ENCODE data around the gene DHRSX.

The DHRSX gene

DNA sequence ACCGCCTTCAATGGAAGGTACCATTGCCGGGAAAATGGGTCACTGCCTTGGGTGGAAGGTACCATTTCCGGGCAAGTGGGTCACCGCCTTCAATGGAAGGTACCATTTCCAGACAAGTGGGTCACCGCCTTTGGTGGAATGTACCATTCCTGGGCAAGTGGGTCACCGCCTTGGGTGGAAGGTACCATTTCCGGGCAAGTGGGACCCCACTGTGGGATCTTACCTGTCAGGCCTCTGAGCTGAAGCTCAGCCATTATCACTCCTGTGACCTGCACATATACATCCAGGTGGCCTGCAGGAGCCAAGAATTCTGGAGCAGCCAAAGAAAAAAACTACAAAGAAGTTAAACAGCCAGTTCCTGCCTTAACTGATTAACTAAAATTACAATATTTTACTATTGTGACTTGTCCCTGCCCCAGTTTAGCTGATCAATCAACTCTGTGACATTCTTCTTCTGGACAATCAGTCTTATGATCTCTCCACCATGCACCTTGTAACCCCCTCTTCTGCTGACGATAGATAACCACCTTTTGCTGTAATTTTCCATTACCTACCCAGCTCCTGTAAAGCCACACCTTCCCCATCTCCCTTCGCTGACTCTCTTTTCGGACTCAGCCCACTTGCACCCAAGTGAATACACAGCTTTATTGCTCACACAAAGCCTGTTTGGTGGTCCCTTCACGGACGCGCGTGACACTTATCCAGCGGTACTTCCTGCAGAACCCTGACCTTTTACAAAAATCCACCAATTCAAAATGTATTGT is 313.2 kb downstream of the DHRSX start:
- no peak for DNase-seq

DNA sequence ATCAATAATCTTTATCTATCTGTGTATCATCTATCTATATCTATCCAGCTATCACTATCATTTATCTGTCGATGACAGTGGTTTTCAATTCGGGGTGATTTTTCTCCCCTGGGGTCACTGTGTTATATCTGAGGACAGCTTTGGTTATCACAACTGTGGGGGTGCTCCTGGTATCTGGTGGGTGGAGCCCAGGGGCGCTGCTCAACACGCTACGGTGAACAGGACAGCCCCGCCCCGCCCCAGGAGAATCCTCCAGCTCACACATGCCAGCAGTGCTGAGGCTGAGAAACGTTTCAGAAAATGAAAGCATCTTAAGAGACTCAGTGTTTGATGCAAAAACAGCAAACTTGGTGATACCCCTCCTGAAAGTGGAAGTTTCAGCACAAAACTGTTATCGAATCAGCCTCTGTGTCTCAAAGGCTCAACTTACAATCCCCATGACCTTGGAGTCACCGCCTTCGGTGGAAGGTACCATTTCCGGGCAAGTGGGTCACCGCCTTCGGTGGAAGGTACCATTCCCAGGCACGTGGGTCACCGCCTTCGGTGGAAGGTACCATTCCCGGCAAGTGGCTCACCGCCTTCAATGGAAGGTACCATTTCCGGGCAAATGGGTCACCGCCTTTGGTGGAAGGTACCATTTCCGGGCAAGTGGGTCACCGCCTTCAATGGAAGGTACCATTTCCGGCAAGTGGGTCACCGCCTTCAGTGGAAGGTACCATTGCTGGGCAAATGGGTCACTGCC is 315.3 kb downstream of the DHRSX start:
- DNase-seq: no peak

DNA sequence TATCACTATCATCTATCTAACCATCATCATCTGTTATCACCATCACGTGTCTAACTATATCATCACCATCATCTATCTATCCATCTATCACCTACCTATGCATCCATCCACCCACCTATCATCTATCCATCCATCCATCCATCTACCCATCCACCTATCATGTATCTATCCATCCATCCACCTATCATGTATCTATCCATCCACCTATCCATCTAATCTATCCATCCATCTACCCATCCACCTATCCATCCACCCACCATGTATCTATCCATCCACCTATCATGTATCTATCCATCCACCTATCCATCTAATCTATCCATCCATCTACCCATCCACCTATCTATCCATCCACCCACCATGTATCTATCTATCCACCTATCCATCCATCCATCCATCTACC is 316.7 kb downstream of the DHRSX start:
- no peak for DNase-seq

DNA sequence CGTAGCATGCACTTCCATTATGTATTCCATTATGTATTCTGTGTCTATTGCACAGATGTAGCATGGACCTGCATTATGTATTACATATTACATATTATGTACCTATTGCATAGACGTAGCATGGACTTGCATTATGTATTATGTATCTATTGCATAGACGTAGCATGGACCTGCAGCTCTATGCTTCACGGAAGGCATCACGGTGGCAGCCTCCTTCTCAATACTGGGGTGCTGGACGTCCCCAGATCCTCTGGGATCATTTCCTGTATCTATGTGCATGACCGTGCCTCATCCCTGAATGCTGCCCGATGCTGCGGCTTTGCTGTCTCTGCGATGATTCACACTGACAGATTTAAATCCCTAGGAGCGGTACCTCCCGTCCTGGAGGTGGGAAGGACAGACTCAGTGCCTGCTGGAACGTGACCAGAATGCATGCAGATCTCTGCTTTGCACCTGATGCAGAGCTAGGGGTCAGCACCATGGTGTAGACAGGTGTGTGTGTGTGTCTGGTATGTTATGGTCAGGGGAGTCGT is 317.5 kb downstream of the DHRSX start:
- DNase-seq: no peak

DNA sequence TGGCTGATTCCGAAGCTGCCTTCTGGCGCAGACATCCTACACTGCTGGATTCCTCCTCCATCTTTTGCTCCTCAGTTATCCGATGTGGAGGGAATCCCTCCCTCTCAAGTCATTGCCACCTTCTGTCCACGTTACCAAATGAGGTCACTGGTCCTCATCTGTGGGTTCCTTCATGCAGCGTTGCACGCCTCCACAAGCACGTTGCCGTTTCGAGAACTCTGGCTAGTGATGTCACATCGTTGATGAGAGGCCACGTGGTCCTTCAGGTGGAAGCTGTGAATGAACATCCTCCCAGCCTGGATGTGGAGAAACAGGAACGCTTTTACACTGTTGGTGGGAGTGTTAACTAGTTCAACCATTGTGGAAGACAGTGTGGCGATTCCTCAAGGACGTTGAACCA is 323.2 kb downstream of the DHRSX start:
- DNase-seq: no peak

DNA sequence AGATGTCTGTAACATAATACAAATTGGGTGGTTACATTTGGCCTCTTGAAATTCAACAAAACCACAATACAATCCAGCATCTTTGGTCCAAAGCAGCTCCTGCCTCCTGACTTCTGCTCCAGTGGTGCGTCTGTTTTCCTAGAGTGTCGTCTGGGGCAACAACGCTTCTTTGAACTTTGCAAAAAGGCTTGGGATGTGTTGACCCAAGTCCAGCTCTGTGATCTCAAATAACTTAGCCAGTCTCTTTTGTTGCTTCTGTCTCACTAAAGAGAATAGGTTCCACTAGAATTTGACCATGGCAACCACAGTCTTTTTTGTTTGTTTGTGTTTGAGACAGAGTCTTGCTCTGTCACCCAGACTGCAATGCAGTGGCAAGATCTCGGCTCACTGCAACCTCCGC is 324.0 kb downstream of the DHRSX start:
- DNase-seq: no peak

DNA sequence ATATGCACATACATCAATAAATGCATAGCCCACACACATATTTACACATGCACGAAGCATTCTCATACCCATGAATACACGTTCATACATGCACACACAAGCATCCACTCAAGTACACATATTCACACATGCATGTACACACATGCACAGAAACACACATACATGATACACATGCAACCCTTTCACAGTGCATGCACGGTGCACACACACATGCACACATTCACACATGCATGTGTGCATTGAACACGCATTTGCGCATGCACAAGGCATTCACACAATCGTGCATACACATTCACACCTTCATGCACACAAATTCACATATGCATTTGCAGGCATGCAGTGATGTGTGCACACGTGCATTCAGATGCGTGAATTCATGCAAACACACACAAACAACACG is 324.5 kb downstream of the DHRSX start:
- no peak for DNase-seq

DNA sequence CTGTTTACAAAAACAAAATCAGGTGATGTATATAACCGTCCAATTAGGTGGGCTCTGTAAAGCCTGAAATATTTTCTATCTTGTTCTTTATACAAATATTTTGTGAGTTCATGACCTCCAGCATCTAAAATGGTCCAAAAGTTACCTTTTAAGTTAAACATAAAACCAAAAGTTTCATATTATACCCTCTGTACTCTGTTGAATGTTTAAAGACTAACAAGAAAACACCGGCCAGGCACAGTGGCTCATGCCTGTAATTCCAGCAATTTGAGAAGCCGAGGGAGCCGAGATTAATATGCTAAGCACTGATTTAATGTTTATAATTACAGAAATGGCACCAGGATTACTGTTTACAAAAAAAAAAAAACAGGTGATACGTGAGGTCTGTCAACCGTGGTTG is 328.4 kb downstream of the DHRSX start:
- DNase-seq: no peak
